Activated T-helper 1 cell treated with anti-CD3 and anti-CD28 coated beads, Interleukin-2, amount 50 U/mL, for 16 hours (primary cell): ENCODE measurements around the gene ZNF547.
A peak's percentile ranks its signal among the peaks of the same experiment; 100 is the strongest.

Experiments
- DNase-seq, 2 donors: peaks; one replicate each; pipeline ENCODE4 v3.0.0-alpha.2; 2020; ENCODE audit warnings: low read depth in 1 of 2, low spot score in 1 of 2

ZNF547 gene

GRCh38 chr19:57362997-57363687 is at the start of gene ZNF547, which contains the start of gene TRAPPC2B:
ZNF547 (plus strand) TSS chr19:57363551; CDS start chr19:57368556, 5,005 bp downstream.
TRAPPC2B (plus strand) TSS chr19:57363551; CDS start chr19:57364834, 1,283 bp downstream.
- DNase-seq = peak; percentile 97 to 98

DNA sequence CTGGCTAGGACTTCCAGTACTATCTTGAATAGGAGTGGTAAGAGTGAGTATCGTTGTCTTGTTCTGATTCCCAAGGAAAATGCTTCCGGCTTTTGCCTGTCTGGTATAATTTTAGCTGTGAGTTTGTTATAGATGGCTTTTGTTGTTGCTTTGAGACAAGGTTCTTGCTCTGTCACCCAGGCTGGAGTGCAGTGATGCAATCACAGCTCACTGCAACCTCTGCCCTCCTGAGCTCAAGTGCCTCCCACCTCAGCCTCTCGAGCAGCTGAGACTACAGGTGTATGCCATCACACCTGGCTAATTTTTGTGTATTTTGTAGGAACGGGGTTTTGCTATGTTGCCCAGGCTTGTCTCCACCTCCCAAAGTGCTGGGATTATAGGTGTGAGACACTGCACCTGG is 49.2 kb upstream of the ZNF547 start:
- DNase-seq = no peak

DNA sequence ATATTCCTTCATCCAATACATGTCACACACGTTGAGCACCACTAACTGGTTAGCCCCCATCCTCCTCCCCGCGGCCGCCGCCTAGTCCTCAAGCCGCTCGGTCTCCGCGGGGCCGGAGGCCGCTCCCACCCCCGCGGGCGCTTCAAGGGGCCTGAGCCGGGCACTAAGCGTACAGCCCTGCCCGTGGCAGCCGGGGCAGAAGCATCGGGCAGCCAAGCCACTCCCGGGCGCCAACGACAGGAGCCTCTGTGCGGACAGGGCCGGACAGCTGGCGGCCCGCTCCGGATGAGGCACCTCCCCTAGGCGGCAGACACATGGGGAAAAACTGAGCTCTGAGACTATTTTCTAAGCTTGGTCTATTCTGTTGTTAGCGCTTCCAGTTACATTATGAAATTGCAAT is 45.8 kb upstream of the ZNF547 start:
- no peak for DNase-seq

DNA sequence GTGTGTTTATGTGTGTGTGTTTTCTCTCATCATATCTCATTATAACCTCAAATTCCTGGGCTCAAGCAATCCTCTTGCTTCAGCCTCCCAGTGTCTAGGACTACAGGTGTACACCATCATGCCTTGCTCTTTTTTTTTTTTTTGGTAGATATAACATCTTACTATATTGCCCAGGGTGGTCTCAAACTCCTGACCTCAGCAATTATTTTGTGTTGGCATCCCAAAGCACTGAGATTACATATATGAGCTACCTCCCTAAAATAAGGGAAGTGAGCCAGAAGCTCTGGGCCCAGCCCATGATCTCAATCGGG is 43.5 kb upstream of the ZNF547 start:
- DNase-seq = no peak

GRCh38 chr19:57320180-57321084 is 42.9 kb upstream of the ZNF547 start, which contains the start of gene ZNF543:
ZNF543 (plus strand) TSS chr19:57320472; CDS start chr19:57320854, 382 bp downstream.
- DNase-seq = peak; percentile 84 to 87

DNA sequence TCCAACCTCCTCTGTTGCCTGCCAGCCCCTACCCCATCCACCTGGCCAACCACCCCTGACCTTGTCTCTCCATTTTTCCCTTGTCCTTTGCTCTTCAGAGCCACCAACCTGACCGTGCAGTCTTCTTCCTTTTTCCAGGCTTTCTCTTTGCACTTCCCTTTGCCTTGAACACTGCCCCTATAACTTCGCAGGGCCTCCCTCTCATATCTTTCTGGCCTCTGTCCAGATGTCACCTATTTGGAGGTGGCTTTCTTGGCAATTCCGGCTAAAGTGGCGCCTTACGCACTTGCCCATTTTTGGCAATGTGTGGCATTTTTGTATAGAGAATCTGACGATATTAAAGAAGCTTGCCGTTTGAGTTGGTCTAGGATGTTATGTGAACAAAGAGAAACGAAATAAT is 42.2 kb upstream of the ZNF547 start:
- no peak for DNase-seq

DNA sequence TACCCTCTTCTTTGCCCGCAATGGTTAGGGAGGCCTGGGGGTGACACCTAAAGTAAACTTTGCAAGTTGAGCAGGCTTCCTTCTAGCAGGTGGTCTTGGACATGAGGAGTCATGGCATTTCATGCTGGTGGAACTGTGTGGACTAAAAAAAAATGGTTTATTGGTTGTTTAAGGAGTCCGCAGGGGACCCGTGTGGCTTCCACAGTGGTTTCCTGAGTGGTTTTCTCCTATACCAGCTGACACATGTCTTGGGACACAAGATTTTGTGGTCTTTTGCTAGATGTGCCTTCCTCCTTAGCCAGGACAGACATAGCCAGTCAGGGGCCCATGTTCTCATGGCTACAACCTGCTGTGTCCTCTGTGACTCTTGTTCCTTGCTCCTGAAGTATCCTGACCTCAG is 41.6 kb upstream of the ZNF547 start:
- no peak for DNase-seq

GRCh38 chr19:57324992-57325391 is 38.4 kb upstream of the ZNF547 start:
- DNase-seq = no peak

DNA sequence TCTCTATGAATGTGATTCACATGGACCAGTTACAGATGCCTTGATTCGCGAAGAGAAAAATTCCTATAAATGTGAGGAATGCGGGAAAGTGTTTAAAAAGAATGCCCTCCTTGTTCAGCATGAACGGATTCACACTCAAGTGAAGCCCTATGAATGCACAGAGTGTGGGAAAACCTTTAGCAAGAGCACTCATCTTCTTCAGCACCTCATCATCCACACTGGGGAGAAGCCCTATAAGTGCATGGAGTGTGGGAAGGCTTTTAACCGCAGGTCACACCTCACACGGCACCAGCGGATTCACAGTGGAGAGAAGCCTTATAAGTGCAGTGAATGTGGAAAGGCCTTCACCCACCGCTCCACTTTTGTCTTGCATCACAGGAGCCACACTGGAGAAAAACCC is 35.4 kb upstream of the ZNF547 start:
- no peak for DNase-seq

DNA sequence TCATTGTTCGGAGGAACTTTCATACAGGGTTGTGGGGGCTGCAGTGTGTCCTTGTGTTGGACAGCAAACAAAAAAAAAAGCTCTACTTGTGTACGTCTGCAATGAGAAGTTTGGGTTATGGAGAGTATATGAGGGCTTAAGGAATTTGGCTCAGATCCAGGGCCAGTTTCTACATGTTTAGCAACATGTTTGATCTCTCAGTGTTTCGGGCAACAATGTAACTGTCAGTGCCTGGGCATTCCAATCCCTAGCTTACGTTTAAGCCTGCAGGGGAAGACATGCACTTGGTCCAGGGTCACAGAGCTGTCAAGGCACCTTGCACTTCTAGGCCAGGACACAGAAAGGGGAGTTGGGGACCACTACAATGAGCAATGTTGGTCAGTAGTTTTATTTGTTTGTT is 29.2 kb upstream of the ZNF547 start:
- DNase-seq = no peak

DNA sequence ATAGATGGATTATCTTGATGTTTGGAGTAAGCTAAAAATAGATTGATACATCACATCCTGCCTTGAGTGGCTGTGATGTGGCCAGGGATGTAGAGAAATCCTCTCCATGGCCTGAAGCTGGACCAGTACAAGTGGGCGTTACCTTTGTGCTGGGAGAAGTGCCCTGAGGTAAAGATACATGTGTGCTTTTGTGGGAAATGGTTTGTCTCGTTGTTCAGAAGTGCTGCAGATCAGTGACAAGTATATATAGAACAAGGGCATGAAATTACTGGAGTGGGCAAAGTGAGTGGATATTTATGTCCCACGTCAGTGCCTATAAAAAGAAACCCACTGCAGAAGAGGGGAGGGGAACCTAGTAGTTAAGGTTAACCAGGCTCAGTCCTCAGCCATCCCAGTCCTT is 24.5 kb upstream of the ZNF547 start:
- no peak for DNase-seq

- DNase-seq = no peak
These were observed 20.8 kb upstream of the ZNF547 start for GRCh38 chr19:57342582-57342981.

DNA sequence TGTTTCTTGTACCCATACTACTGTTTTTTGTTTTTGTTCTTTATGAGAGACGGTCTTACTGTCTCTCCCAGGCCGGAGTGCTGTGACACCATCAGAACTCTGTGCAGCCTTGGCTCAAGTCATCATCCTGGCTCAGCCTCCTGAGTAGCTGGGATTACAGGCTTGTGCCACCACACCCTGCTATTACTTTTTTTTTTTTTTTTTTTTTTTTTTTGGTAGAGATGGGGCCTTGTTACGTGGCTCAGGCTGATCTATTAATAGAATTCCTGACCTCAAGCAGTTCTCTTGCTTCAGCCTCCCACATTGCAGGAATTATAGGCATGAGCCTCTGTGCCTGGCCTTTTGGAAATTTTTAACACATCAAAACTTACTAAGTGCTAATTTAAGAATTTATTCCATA is 15.2 kb upstream of the ZNF547 start:
- no peak for DNase-seq

DNA sequence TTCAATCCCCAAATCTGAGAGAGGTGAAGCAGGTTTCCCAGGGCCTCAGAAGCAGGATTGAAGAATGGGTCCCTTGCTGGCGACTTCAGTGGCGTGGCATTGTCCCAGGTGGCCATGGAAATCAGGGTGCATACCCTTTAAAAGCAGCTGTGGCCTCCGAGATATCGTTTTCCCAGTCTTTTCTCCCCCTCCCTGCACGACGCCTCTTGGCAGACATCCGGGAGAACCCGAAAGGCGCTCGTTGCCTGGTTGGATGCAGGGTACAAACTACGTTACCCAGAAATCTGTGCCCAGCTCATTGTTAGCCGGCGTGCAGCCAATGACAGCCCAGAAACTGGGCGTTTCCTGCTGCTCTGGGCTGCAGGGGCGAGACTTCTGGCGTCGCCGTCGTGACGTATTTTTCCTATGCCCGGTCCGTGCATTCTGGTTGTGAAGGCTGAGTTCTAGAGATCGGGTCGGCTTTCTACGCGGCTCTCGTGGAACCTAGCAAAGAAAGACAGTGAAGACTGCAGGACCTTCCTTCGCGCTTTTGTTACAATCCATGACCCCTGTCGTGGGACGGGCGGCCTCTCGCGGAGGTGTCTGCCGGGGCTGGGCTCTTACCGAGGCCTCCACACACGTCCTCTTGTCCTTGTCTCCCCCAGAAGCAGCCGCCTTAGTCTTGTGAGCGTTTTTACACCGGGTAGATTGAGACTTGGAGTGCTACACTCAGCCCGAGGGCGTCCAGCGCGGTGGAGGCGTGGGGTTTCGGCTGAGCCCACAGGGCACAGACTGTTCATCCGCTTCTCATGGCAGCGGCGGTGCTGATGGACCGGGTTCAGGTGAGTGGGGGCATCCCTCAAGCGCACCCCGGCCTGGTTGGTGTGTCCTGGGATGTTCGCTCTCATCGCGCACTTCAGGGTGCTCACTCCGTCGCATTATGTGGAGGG is 12.2 kb upstream of the ZNF547 start, which contains the start of gene ZNF304:
Gene ZNF304 (plus strand): TSS at position 395 of the 929 bp plus-strand sequence. CDS start 394 bp downstream, at position 789.
- DNase-seq = peak; percentile 61 to 68

GRCh38 chr19:57351867-57352266 is 11.5 kb upstream of the ZNF547 start:
- DNase-seq = no peak

DNA sequence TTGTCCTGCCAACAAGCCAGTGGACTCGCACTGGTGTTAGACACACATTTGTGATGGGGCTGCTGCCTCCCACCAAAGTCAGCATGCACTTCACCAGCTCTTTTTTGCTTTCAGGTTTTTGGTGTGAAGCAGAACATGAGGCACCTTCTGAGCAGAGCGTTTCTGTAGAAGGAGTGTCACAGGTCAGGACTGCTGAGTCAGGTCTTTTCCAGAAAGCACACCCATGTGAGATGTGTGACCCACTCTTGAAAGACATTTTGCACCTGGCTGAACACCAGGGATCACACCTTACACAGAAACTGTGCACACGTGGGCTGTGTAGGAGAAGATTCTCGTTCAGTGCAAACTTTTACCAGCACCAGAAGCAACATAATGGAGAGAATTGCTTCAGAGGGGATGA is 7.4 kb upstream of the ZNF547 start:
- DNase-seq = no peak

- no peak for DNase-seq
These were observed 5.9 kb upstream of the ZNF547 start for GRCh38 chr19:57357406-57357805.

GRCh38 chr19:57359300-57359699 is 4.1 kb upstream of the ZNF547 start:
- DNase-seq = no peak

- no peak for DNase-seq
These were observed 932 bp upstream of the ZNF547 start for GRCh38 chr19:57362419-57362818.

DNA sequence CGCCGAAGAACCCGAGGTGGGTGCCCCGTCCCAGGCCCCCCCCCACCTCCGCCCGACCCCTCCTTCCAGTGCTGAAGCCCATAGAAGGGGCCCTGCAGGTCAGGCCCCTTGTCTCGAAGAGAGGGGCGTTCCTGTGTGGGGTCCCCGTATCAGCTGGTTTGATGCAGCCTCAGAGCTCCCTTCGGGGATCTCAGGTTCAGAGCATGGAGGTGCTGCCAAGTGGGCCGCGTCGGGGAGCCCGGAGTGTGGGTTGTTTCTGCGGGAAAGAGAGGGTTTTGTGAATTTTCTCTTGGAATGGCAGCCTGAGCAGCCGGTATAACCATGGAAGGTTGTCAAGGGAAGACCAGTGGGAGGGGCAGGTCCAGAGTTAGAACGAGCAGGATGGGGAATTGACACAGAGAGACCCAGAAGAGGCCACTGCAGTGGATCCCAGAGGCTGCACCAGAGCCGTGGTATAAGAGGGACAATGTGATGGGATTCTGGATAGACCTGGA is 384 bp downstream of the ZNF547 start:
- DNase-seq = no peak

DNA sequence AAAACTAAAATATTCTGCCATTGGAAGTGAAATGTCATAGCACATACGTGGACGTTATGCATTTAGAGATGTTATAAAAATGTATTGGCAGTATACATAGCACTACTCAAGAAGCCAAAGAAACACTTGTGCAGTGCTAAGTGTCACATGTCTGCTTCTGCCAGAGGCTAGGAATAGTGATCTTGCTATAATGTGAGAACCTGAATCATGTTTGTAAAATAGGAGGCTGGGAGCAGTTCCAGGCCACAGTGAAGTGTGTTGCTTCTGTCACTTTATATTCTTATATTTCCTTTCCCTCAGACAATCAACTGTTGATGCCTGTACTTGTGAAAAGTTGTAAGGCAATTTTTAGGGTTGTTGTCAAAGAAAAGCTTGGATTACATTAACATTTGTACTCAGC is 3.4 kb downstream of the ZNF547 start:
- no peak for DNase-seq
